ENCODE results near the gene EFCAB8.
"Not testable (repeated sequence)": the region's sequence is repeated elsewhere in the genome, so short reads cannot be mapped to it uniquely, and the experiment has no call there.

EFCAB8 gene

GRCh38 chr20:32968478-32969241 is 109.9 kb downstream of the EFCAB8 start:
- no peaks in the 10 kb centered on the region for H3K36me3 ChIP-seq (ENCODE audit: control insufficient read depth, insufficient read depth, low read length)
- H3K27ac ChIP-seq (ENCODE audit: low read depth, low read length): no peak overlapping the region
- H3K27me3 ChIP-seq (ENCODE audit: control insufficient read depth, insufficient read depth, low read length): no peaks in the 10 kb centered on the region
- H3K4me3 ChIP-seq (ENCODE audit: low read depth, low read length): no peak overlapping the region
- H3K9me3 ChIP-seq (ENCODE audit: control insufficient read depth, insufficient read depth, low read depth, low read length): no peaks in the 10 kb centered on the region
- no peak overlapping the region for H3K9ac ChIP-seq (ENCODE audit: low read length)
- H3K4me1 ChIP-seq (ENCODE audit: control insufficient read depth, insufficient read depth, low read length): peaks cover 26% of the 10 kb centered on the region

- H3K4me1 ChIP-seq (ENCODE audit: control insufficient read depth, insufficient read depth, low read length): peaks cover 35% of the 10 kb centered on the region
- H3K9ac ChIP-seq (ENCODE audit: low read length): no peak overlapping the region
- H3K27ac ChIP-seq (ENCODE audit: low read depth, low read length): no peak overlapping the region
- H3K27me3 ChIP-seq (ENCODE audit: control insufficient read depth, insufficient read depth, low read length): no peaks in the 10 kb centered on the region
- no peak overlapping the region for H3K4me3 ChIP-seq (ENCODE audit: low read depth, low read length)
- no peaks in the 10 kb centered on the region for H3K9me3 ChIP-seq (ENCODE audit: control insufficient read depth, insufficient read depth, low read depth, low read length)
- no peaks in the 10 kb centered on the region for H3K36me3 ChIP-seq (ENCODE audit: control insufficient read depth, insufficient read depth, low read length)
These were observed 110.8 kb downstream of the EFCAB8 start for GRCh38 chr20:32969356-32970114.

- Histone ChIP-seq H3K9me3 (ENCODE audit: control insufficient read depth, insufficient read depth, low read depth, low read length) (no peaks in the 10 kb centered on the region), H3K27ac (ENCODE audit: low read depth, low read length) (no peak overlapping the region), H3K4me1 (ENCODE audit: control insufficient read depth, insufficient read depth, low read length) (peaks cover 41% of the 10 kb centered on the region), H3K9ac (ENCODE audit: low read length) (no peak overlapping the region), H3K4me3 (ENCODE audit: low read depth, low read length) (no peak overlapping the region), H3K27me3 (ENCODE audit: control insufficient read depth, insufficient read depth, low read length) (no peaks in the 10 kb centered on the region), H3K36me3 (ENCODE audit: control insufficient read depth, insufficient read depth, low read length) (no peaks in the 10 kb centered on the region)
These were observed 111.6 kb downstream of the EFCAB8 start for GRCh38 chr20:32970115-32970972.

DNA sequence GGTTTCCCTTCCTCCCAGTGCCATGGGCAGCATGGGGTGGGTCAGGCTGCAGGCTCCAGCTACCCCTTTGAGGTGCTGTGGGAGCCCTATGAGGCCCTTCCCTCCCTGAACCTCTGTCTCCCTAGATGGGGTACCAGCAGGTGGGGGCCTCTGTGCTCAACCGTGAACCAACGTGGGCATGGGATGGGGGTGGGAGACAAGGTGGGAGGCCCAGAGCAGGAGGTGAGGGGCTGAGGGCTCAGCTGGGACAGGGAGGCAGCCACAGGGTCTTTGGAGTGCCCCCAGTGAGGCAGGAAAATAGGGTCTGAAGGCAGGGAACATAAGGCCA is 112.2 kb downstream of the EFCAB8 start:
- Histone ChIP-seq H3K9ac (ENCODE audit: low read length) (no peak overlapping the region), H3K4me3 (ENCODE audit: low read depth, low read length) (no peak overlapping the region), H3K27me3 (ENCODE audit: control insufficient read depth, insufficient read depth, low read length) (no peaks in the 10 kb centered on the region), H3K36me3 (ENCODE audit: control insufficient read depth, insufficient read depth, low read length) (no peaks in the 10 kb centered on the region), H3K27ac (ENCODE audit: low read depth, low read length) (no peak overlapping the region), H3K4me1 (ENCODE audit: control insufficient read depth, insufficient read depth, low read length) (peaks cover 46% of the 10 kb centered on the region), H3K9me3 (ENCODE audit: control insufficient read depth, insufficient read depth, low read depth, low read length) (no peaks in the 10 kb centered on the region)

GRCh38 chr20:32971703-32972161 is 113.0 kb downstream of the EFCAB8 start:
- Histone ChIP-seq H3K36me3 (ENCODE audit: control insufficient read depth, insufficient read depth, low read length) (no peaks in the 10 kb centered on the region), H3K4me3 (ENCODE audit: low read depth, low read length) (no peak overlapping the region), H3K4me1 (ENCODE audit: control insufficient read depth, insufficient read depth, low read length) (peaks cover 52% of the 10 kb centered on the region), H3K9me3 (ENCODE audit: control insufficient read depth, insufficient read depth, low read depth, low read length) (peaks cover under 1% of the 10 kb centered on the region; the same call in 1 of the 2 replicates), H3K9ac (ENCODE audit: low read length) (peak overlapping the region; percentile 34), H3K27me3 (ENCODE audit: control insufficient read depth, insufficient read depth, low read length) (no peaks in the 10 kb centered on the region), H3K27ac (ENCODE audit: low read depth, low read length) (peak overlapping the region; percentile 34; the same call in 1 of the 2 replicates)

GRCh38 chr20:32972181-32973076 is 113.7 kb downstream of the EFCAB8 start:
- Histone ChIP-seq H3K9me3 (ENCODE audit: control insufficient read depth, insufficient read depth, low read depth, low read length) (peaks cover 6% of the 10 kb centered on the region; the same call in 1 of the 2 replicates), H3K36me3 (ENCODE audit: control insufficient read depth, insufficient read depth, low read length) (no peaks in the 10 kb centered on the region), H3K4me3 (ENCODE audit: low read depth, low read length) (no peak overlapping the region), H3K9ac (ENCODE audit: low read length) (peak overlapping the region; percentile 34), H3K27ac (ENCODE audit: low read depth, low read length) (peak overlapping the region; percentile 34; the same call in 1 of the 2 replicates), H3K27me3 (ENCODE audit: control insufficient read depth, insufficient read depth, low read length) (no peaks in the 10 kb centered on the region), H3K4me1 (ENCODE audit: control insufficient read depth, insufficient read depth, low read length) (peaks cover 59% of the 10 kb centered on the region)

DNA sequence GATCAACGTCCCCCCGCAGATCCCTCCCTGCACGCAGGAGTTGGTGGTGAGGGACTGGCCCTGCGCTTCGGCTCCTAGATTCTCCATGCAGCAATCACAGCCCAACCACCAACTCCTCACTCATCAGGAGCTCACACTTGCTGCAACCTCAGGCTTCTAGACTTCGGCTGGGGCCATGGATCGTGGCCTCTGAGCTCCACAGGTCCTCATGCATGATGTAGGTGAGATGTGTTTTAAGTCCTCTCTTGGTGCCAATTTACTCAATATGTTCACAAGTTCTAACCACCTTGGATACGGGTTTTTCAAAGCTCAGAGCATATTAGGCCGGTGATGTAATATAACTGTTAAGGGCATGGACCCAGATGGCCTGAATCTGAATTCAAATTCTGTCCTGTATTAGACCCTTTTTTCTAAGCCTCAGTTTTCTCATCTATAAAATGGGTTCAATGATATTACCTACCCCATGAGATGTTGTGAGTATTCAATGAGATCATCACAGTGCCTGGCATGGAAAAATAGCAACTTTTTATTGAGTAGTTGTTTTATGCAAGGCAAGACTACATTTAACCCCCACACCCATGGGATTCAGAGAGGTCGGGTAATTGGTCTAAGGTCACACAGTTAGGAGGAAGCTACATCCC is 114.5 kb downstream of the EFCAB8 start:
- H3K27ac ChIP-seq (ENCODE audit: low read depth, low read length): no peak overlapping the region; the same call in 1 of the 2 replicates
- H3K9ac ChIP-seq (ENCODE audit: low read length): peak overlapping the region; percentile 18
- H3K4me3 ChIP-seq (ENCODE audit: low read depth, low read length): no peak overlapping the region

GRCh38 chr20:32974204-32975064 is 115.7 kb downstream of the EFCAB8 start:
- peak overlapping the region; percentile 86 for H3K9ac ChIP-seq (ENCODE audit: low read length)
- peaks cover 67% of the 10 kb centered on the region for H3K4me1 ChIP-seq (ENCODE audit: control insufficient read depth, insufficient read depth, low read length)
- H3K4me3 ChIP-seq (ENCODE audit: low read depth, low read length); H3K9me3 ChIP-seq (ENCODE audit: control insufficient read depth, insufficient read depth, low read depth, low read length); H3K36me3 ChIP-seq (ENCODE audit: control insufficient read depth, insufficient read depth, low read length); H3K27me3 ChIP-seq (ENCODE audit: control insufficient read depth, insufficient read depth, low read length): not testable (repeated sequence)
- peak overlapping the region; percentile 94; the same call in 1 of the 2 replicates for H3K27ac ChIP-seq (ENCODE audit: low read depth, low read length)

More for the DNA sequence above, 114.5 kb downstream of the EFCAB8 start:
- Histone ChIP-seq H3K27me3 (ENCODE audit: control insufficient read depth, insufficient read depth, low read length) (no peaks in the 10 kb centered on the region), H3K36me3 (ENCODE audit: control insufficient read depth, insufficient read depth, low read length) (no peaks in the 10 kb centered on the region), H3K9me3 (ENCODE audit: control insufficient read depth, insufficient read depth, low read depth, low read length) (peaks cover 6% of the 10 kb centered on the region; the same call in 1 of the 2 replicates), H3K4me1 (ENCODE audit: control insufficient read depth, insufficient read depth, low read length) (peaks cover 66% of the 10 kb centered on the region)

GRCh38 chr20:32975121-32975520 is 116.4 kb downstream of the EFCAB8 start:
- Histone ChIP-seq H3K27ac (ENCODE audit: low read depth, low read length) (peak overlapping the region; percentile 62; the same call in 1 of the 2 replicates), H3K4me1 (ENCODE audit: control insufficient read depth, insufficient read depth, low read length) (peaks cover 67% of the 10 kb centered on the region), H3K9ac (ENCODE audit: low read length) (peak overlapping the region; percentile 69)
- not testable (repeated sequence) for H3K27me3 ChIP-seq (ENCODE audit: control insufficient read depth, insufficient read depth, low read length); H3K4me3 ChIP-seq (ENCODE audit: low read depth, low read length); H3K36me3 ChIP-seq (ENCODE audit: control insufficient read depth, insufficient read depth, low read length); H3K9me3 ChIP-seq (ENCODE audit: control insufficient read depth, insufficient read depth, low read depth, low read length)

All from HUES6 (cell line).